Keratinocyte (primary cell): Measurements from ENCODE around the gene TRIP13. TPM values are rescaled to one million over a fixed set of nuclear protein-coding genes. Genes with fewer than 3 reads are reported as not detected.

Experiments
- DNase-seq: peaks from one replicate; pipeline ENCODE4 v3.0.0-alpha.2; 2011; ENCODE audit warnings: low read depth, missing footprints, low spot score
- FAIRE-seq: peaks from 2 replicates; lab custom pipeline; 2011; peaks lifted over from hg19 to GRCh38; lab: Jason Lieb, UNC
- H2AFZ ChIP-seq: 2 replicates; pipeline ENCODE4 v1.6.0; 2012; ENCODE audit warnings: low read length, control low read depth, inconsistent platforms; ENCODE audit not compliant: control insufficient read depth
- H3K27ac ChIP-seq: 2 replicates; pipeline ENCODE4 v1.5.1; 2011; ENCODE audit warnings: low read length; ENCODE audit not compliant: control insufficient read depth, insufficient read depth
- H3K27me3 ChIP-seq: 3 replicates; pipeline ENCODE4 v1.6.0; 2011; ENCODE audit warnings: low read length; ENCODE audit not compliant: control insufficient read depth, insufficient read depth; ENCODE audit errors: extremely low read depth
- H3K36me3 ChIP-seq, 2 experiments: 2 replicates in 1 of 2; 3 replicates in 1 of 2; pipeline ENCODE4 v1.5.1; 2011; ENCODE audit warnings: low read length in 2 of 2, mild to moderate bottlenecking in 1 of 2; ENCODE audit not compliant: control insufficient read depth in 2 of 2, insufficient read depth in 2 of 2; ENCODE audit errors: extremely low read depth in 1 of 2
- H3K4me1 ChIP-seq: 3 replicates; pipeline ENCODE4 v1.5.1; 2011; ENCODE audit warnings: low read length; ENCODE audit not compliant: control insufficient read depth, insufficient read depth; ENCODE audit errors: extremely low read depth
- H3K4me2 ChIP-seq: 3 replicates; pipeline ENCODE4 v1.6.0; 2011; ENCODE audit warnings: low read depth, low read length; ENCODE audit not compliant: control insufficient read depth, insufficient read depth; ENCODE audit errors: extremely low read depth
- H3K4me3 ChIP-seq, 3 experiments: fragments of 200-600 bp in 1 of 3; sonication (generic) in 1 of 3; 2 replicates in 2 of 3; 3 replicates in 1 of 3; pipeline ENCODE4 v1.5.1; 2011 to 2016; ENCODE audit warnings: low read length in 3 of 3, mild to moderate bottlenecking in 3 of 3, control low read depth in 2 of 3, inconsistent platforms in 1 of 3, low read depth in 1 of 3, mixed read lengths in 1 of 3, mixed run types in 1 of 3, moderate library complexity in 1 of 3; ENCODE audit not compliant: control insufficient read depth in 2 of 3, insufficient read depth in 2 of 3; ENCODE audit errors: extremely low read depth in 1 of 3
- H3K79me2 ChIP-seq: 2 replicates; pipeline ENCODE4 v1.6.0; 2012; ENCODE audit warnings: low read length; ENCODE audit not compliant: control insufficient read depth, insufficient read depth
- H3K9ac ChIP-seq: 3 replicates; pipeline ENCODE4 v1.6.0; 2011; ENCODE audit warnings: low read length; ENCODE audit not compliant: control insufficient read depth, insufficient read depth; ENCODE audit errors: extremely low read depth
- H3K9me1 ChIP-seq: 3 replicates; pipeline ENCODE4 v1.6.0; 2011; ENCODE audit warnings: low read length; ENCODE audit not compliant: control insufficient read depth, insufficient read depth; ENCODE audit errors: extremely low read depth
- H3K9me3 ChIP-seq: 2 replicates; pipeline ENCODE4 v1.5.1; 2012; ENCODE audit warnings: low read depth, low read length; ENCODE audit not compliant: control insufficient read depth
- H4K20me1 ChIP-seq: 3 replicates; pipeline ENCODE4 v1.6.0; 2011; ENCODE audit warnings: low read length; ENCODE audit not compliant: control insufficient read depth, insufficient read depth; ENCODE audit errors: extremely low read depth
- EZH2 ChIP-seq: IDR thresholded peaks from one replicate; pipeline ENCODE4 v1.6.1; 2012; ENCODE audit warnings: inconsistent platforms, mild to moderate bottlenecking, low read length, moderate library complexity
- dilution Hi-C: fragments of 300-500 bp; cut with MboI; formaldehyde crosslinking; loops from one replicate; pipeline ENCODE4 v1.7.0; 2020; ENCODE audit warnings: low sequenced_read_pairs; ENCODE audit not compliant: extremely low pct_ligation_motif_present
- polyA plus RNA-seq, 5 experiments: library from polyadenylated mRNA; depleted of rRNA in 3 of 5; stranded (reverse) in 3 of 5; stranded (forward) in 1 of 5; unstranded in 1 of 5; fragments of >200 nt; gene quantifications; 1 replicate in 1 of 5; 2 replicates in 3 of 5; 3 replicates in 1 of 5; pipeline versions ENCODE4 v1.2.1 to v1.2.3, GENCODE V29; 2011 to 2012; ENCODE audit warnings: missing spikeins in 2 of 5, low read depth in 1 of 5, low replicate concordance in 1 of 5
- TF ChIP-seq, protein P1 (sequence below), 3 experiments: IDR thresholded peaks in 1 of 3; conservative IDR thresholded peaks in 1 of 3; optimal IDR thresholded peaks in 1 of 3; 2 replicates in 2 of 3; 3 replicates in 1 of 3; pipeline versions ENCODE3 to v1.5.1; 2011; ENCODE audit warnings: low read length in 3 of 3, mild to moderate bottlenecking in 3 of 3, moderate library complexity in 2 of 3, control low read depth in 1 of 3, inconsistent platforms in 1 of 3; ENCODE audit not compliant: insufficient read depth in 2 of 3; ENCODE audit errors: extremely low read depth in 1 of 3

The TRIP13 gene
- polyA plus RNA-seq, 1 donor (not counting 4 experiments of a cell fraction or from before 2014, with no cell fraction given), result 37.8 TPM

DNA sequence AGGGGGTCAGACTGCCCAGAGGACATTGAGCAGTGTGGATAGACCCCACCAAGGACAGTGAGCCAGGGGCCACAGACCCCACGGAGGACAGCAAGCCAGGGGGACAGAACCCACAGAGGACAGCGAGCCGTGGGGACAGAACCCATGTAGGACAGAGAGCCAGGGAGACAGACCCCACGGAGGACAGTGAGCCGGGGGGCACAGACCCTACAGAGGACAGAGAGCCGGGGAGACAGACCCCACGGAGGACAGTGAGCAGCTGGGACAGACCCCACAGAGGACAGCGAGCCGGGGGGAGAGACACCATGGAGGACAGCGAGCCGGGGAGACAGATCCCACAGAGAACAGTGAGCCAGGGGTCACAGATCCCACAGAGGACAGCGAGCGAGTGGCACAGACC lies 38.5 kb upstream of the TRIP13 start:
- dilution Hi-C loops, result no loop called here
- FAIRE-seq, result no peak
- no peaks in the 10 kb centered on the region for H3K9me3 ChIP-seq

DNA sequence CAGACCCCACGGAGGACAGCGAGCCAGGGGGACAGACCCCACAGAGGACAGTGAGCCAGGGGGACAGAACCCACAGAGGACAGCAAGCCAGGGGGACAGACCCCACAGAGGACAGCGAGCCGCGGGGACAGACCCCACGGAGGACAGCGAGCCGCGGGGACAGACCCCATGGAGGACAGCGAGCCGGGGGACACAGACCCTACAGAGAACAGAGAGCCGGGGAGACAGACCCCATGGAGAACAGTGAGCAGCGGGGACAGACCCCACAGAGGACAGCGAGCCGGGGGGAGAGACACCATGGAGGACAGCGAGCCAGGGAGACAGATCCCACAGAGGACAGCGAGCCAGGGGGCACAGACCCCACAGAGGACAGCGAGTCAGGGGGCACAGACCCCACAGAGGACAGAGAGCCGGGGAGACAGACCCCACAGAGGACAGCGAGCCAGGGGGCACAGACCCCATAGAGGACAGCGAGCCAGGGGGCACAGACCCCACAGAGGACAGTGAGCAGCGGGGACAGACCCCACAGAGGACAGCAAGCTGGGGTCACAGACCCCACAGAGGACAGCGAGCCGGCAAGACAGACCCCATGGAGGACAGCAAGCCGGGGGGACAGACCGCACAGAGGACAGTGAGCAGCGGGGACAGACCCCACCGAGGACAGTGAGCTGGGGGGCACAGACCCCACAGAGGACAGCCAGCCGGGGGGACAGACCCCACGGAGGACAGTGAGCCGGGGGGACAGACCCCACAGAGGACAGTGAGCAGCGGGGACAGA lies 37.5 kb upstream of the TRIP13 start:
- H3K27ac ChIP-seq, result no peak overlapping the region
- no peaks in the 10 kb centered on the region for H3K9me3 ChIP-seq
- no peak overlapping the region for H3K9ac ChIP-seq
- dilution Hi-C loops, result no loop called here
- no peak overlapping the region for H3K4me2 ChIP-seq
- H2AFZ ChIP-seq, result no peak overlapping the region
- no peaks in the 10 kb centered on the region for H3K79me2 ChIP-seq
- DNase-seq (no peak), FAIRE-seq (no peak)
- H3K4me1 ChIP-seq, result no peaks in the 10 kb centered on the region
- H3K4me3 ChIP-seq, result no peak overlapping the region
- H4K20me1 ChIP-seq, result no peaks in the 10 kb centered on the region
- TF ChIP-seq, protein P1, sequence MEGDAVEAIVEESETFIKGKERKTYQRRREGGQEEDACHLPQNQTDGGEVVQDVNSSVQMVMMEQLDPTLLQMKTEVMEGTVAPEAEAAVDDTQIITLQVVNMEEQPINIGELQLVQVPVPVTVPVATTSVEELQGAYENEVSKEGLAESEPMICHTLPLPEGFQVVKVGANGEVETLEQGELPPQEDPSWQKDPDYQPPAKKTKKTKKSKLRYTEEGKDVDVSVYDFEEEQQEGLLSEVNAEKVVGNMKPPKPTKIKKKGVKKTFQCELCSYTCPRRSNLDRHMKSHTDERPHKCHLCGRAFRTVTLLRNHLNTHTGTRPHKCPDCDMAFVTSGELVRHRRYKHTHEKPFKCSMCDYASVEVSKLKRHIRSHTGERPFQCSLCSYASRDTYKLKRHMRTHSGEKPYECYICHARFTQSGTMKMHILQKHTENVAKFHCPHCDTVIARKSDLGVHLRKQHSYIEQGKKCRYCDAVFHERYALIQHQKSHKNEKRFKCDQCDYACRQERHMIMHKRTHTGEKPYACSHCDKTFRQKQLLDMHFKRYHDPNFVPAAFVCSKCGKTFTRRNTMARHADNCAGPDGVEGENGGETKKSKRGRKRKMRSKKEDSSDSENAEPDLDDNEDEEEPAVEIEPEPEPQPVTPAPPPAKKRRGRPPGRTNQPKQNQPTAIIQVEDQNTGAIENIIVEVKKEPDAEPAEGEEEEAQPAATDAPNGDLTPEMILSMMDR (optimal IDR thresholded peaks at IDR 0.05 in 1 of 3, IDR thresholded peaks at IDR 0.05 in 1 of 3, conservative IDR thresholded peaks at IDR 0.05 in 1 of 3; ENCODE audit: extremely low read depth in 1 of 3, insufficient read depth in 2 of 3, low read length in 3 of 3), result no peak
- no peak for TF ChIP-seq EZH2
- peaks cover 0 to 3% of the 10 kb centered on the region in 2 experiments for H3K36me3 ChIP-seq
- no peaks in the 10 kb centered on the region for H3K9me1 ChIP-seq
- H3K27me3 ChIP-seq, result peaks cover 30% of the 10 kb centered on the region

More for the DNA sequence above, 38.5 kb upstream of the TRIP13 start:
- Histone ChIP-seq H3K4me1 (no peaks in the 10 kb centered on the region), H3K27me3 (peaks cover 39% of the 10 kb centered on the region), H3K9ac (no peak overlapping the region), H4K20me1 (no peaks in the 10 kb centered on the region), H3K9me1 (no peaks in the 10 kb centered on the region), H3K36me3 (no peaks in the 10 kb centered on the region), H3K79me2 (no peaks in the 10 kb centered on the region), H3K27ac (no peak overlapping the region), H3K4me2 (no peak overlapping the region), H2AFZ (no peak overlapping the region), H3K4me3 (no peak overlapping the region)
- no peak for DNase-seq
- no peak for TF ChIP-seq EZH2
